Measurements from ENCODE around the gene REELD1.

REELD1 gene

DNA sequence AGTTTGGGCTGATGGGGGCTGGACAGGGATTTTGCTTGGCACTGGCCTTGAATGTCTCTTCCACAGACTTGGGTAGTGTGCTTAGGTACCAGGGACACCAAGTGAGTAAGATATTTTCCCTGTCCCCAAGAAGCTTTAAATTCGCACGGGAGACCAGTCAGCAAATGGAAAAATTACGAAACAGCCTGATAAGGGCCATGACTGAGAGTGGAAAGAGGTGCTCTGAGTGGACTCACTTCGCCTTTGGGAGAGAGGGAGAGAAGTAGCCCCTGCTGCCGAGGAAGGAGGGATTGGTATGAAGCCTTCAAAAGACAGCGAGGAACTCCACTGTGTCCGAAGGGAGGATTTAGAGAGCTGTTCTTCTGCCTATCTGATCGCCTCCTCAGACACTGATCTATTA lies 36.2 kb upstream of the REELD1 start:
- H4K20me1 ChIP-seq (ENCODE audit: control insufficient read depth, insufficient read depth, low read depth, low read length), result no peaks in the 10 kb centered on the region
- peaks cover 14% of the 10 kb centered on the region for H3K4me1 ChIP-seq (ENCODE audit: control insufficient read depth, low read length)
- H3F3A ChIP-seq (ENCODE audit: control insufficient read depth, insufficient read depth), result no peaks in the 10 kb centered on the region
- H3K36me3 ChIP-seq (ENCODE audit: control insufficient read depth, low read length), result peaks cover 5% of the 10 kb centered on the region
- no peaks in the 10 kb centered on the region for H3K9me2 ChIP-seq (replicated peaks; ENCODE audit: control insufficient read depth, low read length)
- no peak overlapping the region for H3K27ac ChIP-seq (ENCODE audit: low read depth, low read length)
- no peaks in the 10 kb centered on the region for H3K9me3 ChIP-seq (ENCODE audit: control insufficient read depth, insufficient read depth, low read length)
- H3K4me3 ChIP-seq (ENCODE audit: low read length), result no peak overlapping the region
- no peak overlapping the region for H3K4me2 ChIP-seq (ENCODE audit: low read length)
- no peaks in the 10 kb centered on the region for H3K27me3 ChIP-seq (ENCODE audit: control insufficient read depth, low read length)
- TF ChIP-seq EZH2phosphoT487 (IDR thresholded peaks at IDR 0.05; ENCODE audit: borderline replicate concordance, low read length) (no peak), CTCF (IDR thresholded peaks at IDR 0.05; ENCODE audit: low read depth, low read length, poor library complexity, severe bottlenecking) (no peak)
- H3K79me2 ChIP-seq (ENCODE audit: control insufficient read depth, low read length), result peaks cover 49% of the 10 kb centered on the region

- no peak overlapping the region for H3K27ac ChIP-seq (ENCODE audit: low read depth, low read length)
- no peak overlapping the region for H3K4me2 ChIP-seq (ENCODE audit: low read length)
- no peaks in the 10 kb centered on the region for H3K27me3 ChIP-seq (ENCODE audit: control insufficient read depth, low read length)
- no peaks in the 10 kb centered on the region for H3K9me3 ChIP-seq (ENCODE audit: control insufficient read depth, insufficient read depth, low read length)
- no peak for TF ChIP-seq CTCF (IDR thresholded peaks at IDR 0.05; ENCODE audit: low read depth, low read length, poor library complexity, severe bottlenecking)
- TF ChIP-seq EZH2phosphoT487 (IDR thresholded peaks at IDR 0.05; ENCODE audit: borderline replicate concordance, low read length), result no peak
- no peaks in the 10 kb centered on the region for H4K20me1 ChIP-seq (ENCODE audit: control insufficient read depth, insufficient read depth, low read depth, low read length)
- H3K4me3 ChIP-seq (ENCODE audit: low read length), result no peak overlapping the region
- H3F3A ChIP-seq (ENCODE audit: control insufficient read depth, insufficient read depth), result no peaks in the 10 kb centered on the region
- peaks cover 14% of the 10 kb centered on the region for H3K4me1 ChIP-seq (ENCODE audit: control insufficient read depth, low read length)
- H3K9me2 ChIP-seq (replicated peaks; ENCODE audit: control insufficient read depth, low read length), result no peaks in the 10 kb centered on the region
- peaks cover 49% of the 10 kb centered on the region for H3K79me2 ChIP-seq (ENCODE audit: control insufficient read depth, low read length)
- H3K36me3 ChIP-seq (ENCODE audit: control insufficient read depth, low read length), result peaks cover 7% of the 10 kb centered on the region
Observed at GRCh38 chr4:146179784-146180370, 34.5 kb upstream of the REELD1 start.

GRCh38 chr4:146182443-146182842 lies 31.9 kb upstream of the REELD1 start:
- H3K79me2 ChIP-seq (ENCODE audit: control insufficient read depth, low read length), result peaks cover 32% of the 10 kb centered on the region
- no peak overlapping the region for H3K4me2 ChIP-seq (ENCODE audit: low read length)
- no peaks in the 10 kb centered on the region for H4K20me1 ChIP-seq (ENCODE audit: control insufficient read depth, insufficient read depth, low read depth, low read length)
- no peak overlapping the region for H3K27ac ChIP-seq (ENCODE audit: low read depth, low read length)
- H3K4me3 ChIP-seq (ENCODE audit: low read length), result no peak overlapping the region
- no peaks in the 10 kb centered on the region for H3K27me3 ChIP-seq (ENCODE audit: control insufficient read depth, low read length)
- H3K4me1 ChIP-seq (ENCODE audit: control insufficient read depth, low read length), result no peaks in the 10 kb centered on the region
- H3K9me2 ChIP-seq (replicated peaks; ENCODE audit: control insufficient read depth, low read length), result no peaks in the 10 kb centered on the region
- TF ChIP-seq CTCF (IDR thresholded peaks at IDR 0.05; ENCODE audit: low read depth, low read length, poor library complexity, severe bottlenecking) (no peak), EZH2phosphoT487 (IDR thresholded peaks at IDR 0.05; ENCODE audit: borderline replicate concordance, low read length) (no peak)
- H3F3A ChIP-seq (ENCODE audit: control insufficient read depth, insufficient read depth), result no peaks in the 10 kb centered on the region
- no peaks in the 10 kb centered on the region for H3K9me3 ChIP-seq (ENCODE audit: control insufficient read depth, insufficient read depth, low read length)
- H3K36me3 ChIP-seq (ENCODE audit: control insufficient read depth, low read length), result peaks cover 17% of the 10 kb centered on the region

Data from DOHH2 (cell line).